Measurements from ENCODE around the gene B3GALT4. TPM values are rescaled to one million over a fixed set of nuclear protein-coding genes. Genes with fewer than 3 reads are reported as not detected.

Gene B3GALT4
- total and polyA plus RNA-seq, 2 of the 13 experiments (the other 11 are each of a cell fraction or from before 2014, with no cell fraction given), result 0.04 to 0.27 TPM

DNA sequence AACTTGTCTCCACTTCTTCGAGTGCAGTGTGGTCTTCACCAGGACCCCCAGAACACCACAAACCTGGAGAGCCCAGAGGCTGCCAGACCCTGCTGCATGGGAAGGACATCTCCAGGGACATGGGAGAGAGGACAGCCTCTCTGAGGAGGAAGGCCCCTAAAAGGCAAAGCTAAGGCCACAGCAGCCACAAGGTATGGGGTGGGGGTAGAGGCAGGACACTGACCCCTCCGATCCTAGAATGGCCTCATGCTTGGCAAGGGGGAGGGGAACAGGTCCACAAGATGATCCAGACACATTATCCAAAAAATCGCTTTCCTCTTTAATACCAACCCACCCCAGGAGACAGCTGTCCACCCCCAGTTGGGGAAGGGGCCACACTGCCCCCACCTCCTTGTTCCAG, 1.9 kb downstream of the B3GALT4 start:
- Histone ChIP-seq H4K20me1 (ENCODE audit: insufficient read depth, low read length) (peaks cover 24% of the 10 kb centered on the region), H3K27me3 (ENCODE audit: control insufficient read depth in 1 of 2, insufficient read depth in 2 of 2, low read length in 2 of 2) (no peaks in the 10 kb centered on the region), H3K9me3 (ENCODE audit: low read length) (no peaks in the 10 kb centered on the region), H3K79me2 (ENCODE audit: insufficient read depth, low read length) (peaks cover 16% of the 10 kb centered on the region), H3K9ac (ENCODE audit: insufficient read depth, low read depth, low read length) (no peak overlapping the region), H3K36me3 (replicated peaks in 1 of 2; ENCODE audit: control insufficient read depth in 1 of 2, insufficient read depth in 2 of 2, low read length in 2 of 2) (peaks cover 19 to 65% of the 10 kb centered on the region in 2 experiments), H3K4me1 (ENCODE audit: insufficient read depth, low read length) (peaks cover 20% of the 10 kb centered on the region), H3K4me2 (ENCODE audit: low read depth, low read length) (no peak overlapping the region), H3K4me3 (replicated peaks in 1 of 3; ENCODE audit: insufficient read depth in 1 of 3, low read depth in 2 of 3, low read length in 3 of 3) (no peak overlapping the region), H3K27ac (ENCODE audit: extremely low read length, insufficient read depth, low read length) (no peak overlapping the region), H2AFZ (ENCODE audit: low read length) (no peak overlapping the region)
- DNase-seq (ENCODE audit: low spot score) (no peak), ATAC-seq (0 out of 3 replicates have a peak, but pooled peaks have one; percentile 0), FAIRE-seq (no peak)
- no TSS peak for BruUV-seq (replicated peaks)
- WGBS (ENCODE audit: low lambda C conversion rate), result 90% methylated on average over 3 of the region's 3 CpGs
- CTCF ChIA-PET (ENCODE audit: low intra/inter-chr PET ratio, low total read pairs), result interaction anchor here (1.4 to 3.2 kb wide), 2 partner anchors 64 to 67 kb away, joined by 4 to 37 read pairs; no protein-coding TSS in a partner anchor
- TF ChIP-seq EEA1 (CRISPR knock-in tag; IDR thresholded peaks at IDR 0.05; ENCODE audit: borderline replicate concordance) (no peak), ZNF335 (CRISPR knock-in tag; IDR thresholded peaks at IDR 0.05) (no peak), NCOA2 (CRISPR knock-in tag; IDR thresholded peaks at IDR 0.05) (no peak), ESRRA (CRISPR knock-in tag; IDR thresholded peaks at IDR 0.05; ENCODE audit: low read depth) (no peak), ETV5 (CRISPR knock-in tag; IDR thresholded peaks at IDR 0.05; ENCODE audit: borderline replicate concordance) (no peak), ZKSCAN8 (CRISPR knock-in tag; IDR thresholded peaks at IDR 0.05; ENCODE audit: borderline replicate concordance) (no peak), HNRNPLL (IDR thresholded peaks at IDR 0.05; ENCODE audit: low read depth, low read length, poor library complexity, severe bottlenecking) (no peak), GFI1 (CRISPR knock-in tag; IDR thresholded peaks at IDR 0.05; ENCODE audit: borderline replicate concordance) (no peak), MBNL3 (CRISPR knock-in tag; conservative IDR thresholded peaks at IDR 0.05) (no peak)
- POLR2A ChIA-PET, result interaction anchor here (0.6 to 3.5 kb wide), 6 partner anchors 10 to 56 kb away, joined by 3 to 17 read pairs (median 11); partner anchors contain the start of genes PFDN6, RGL2 and WDR46
- in situ Hi-C loops (cut with HindIII; ENCODE audit: extremely low pct_ligation_motif_present, low pct_unique_long_range_greater_than_20kb), result loop anchor here (25.0 kb wide), 1 partner anchor 133 kb away; the partner anchor contains the start of genes CUTA, PHF1 and SYNGAP1
- intact Hi-C loops (cut with micrococcal nuclease; ENCODE audit: unreplicated experiment), result no loop called here
